ENCODE results near the gene PAK4.
"Not testable (repeated sequence)": the region's sequence is repeated elsewhere in the genome, so short reads cannot be mapped to it uniquely, and the experiment has no call there.

Gene PAK4

DNA sequence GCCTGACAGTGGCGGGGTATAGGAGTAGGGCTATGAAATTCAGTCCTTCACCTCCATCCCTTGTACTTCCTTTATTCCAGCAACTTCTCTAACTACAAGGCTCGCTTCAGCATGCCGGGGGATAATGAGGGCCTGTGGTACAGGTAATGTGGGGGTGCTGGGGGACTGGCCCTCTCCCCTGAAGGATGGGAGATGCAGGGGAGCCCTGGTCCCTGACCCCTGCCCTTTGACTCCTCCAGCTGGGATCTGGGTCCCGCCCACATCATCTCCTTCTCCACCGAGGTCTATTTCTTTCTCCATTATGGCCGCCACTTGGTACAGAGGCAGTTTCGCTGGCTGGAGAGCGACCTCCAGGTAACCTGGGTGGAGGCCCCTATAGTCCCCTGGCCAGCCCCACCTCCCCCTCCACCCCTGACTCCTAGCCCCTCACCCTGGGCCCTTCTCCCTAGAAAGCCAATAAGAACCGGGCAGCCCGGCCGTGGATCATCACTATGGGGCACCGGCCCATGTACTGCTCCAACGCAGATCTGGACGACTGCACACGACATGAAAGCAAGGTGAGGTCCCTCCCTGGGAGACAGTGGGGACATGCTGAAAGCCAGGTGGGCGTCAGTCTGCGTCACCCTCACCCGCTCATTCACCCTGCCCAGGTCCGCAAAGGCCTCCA, 25.0 kb upstream of the PAK4 start:
- no peak for DNase-seq

DNA sequence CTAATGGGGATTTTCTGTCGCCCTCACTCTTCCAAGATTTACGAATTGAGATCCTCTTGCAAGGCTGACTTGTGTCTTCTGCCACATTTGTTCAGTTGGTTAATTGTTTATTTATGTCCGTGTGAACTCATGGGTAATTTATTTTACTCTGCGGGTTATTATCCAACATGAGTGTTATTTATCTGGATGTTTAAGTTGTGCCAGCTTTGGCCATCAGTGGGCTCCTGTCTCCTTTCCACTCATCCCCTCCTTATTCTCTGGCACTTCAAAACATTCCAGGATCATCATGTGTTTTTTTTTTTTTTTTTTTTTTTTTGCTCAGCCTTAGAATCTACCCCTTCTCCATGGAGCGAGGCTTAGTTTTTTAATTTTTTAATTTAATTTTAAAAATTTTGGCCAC, 22.4 kb upstream of the PAK4 start:
- no peak for DNase-seq

DNA sequence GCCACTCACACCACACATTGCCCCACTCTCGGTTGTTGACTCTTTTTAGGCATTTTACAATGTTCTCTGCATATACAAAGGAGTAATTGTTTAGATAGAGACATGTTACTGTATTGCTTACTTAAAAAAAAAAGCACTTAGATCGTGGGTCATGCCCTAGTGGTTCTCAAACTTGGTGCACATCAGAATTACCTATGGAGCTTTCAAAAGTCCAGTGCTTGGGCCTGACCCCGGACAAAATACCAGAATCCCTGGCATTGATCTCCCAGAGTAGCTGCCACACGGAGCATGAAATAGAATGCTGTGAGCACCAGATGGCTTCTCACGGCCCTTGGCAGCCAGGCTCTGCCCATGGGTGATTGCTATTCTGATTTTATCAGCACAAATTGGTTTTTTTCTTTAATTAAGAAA, 21.4 kb upstream of the PAK4 start:
- no peak for DNase-seq

DNA sequence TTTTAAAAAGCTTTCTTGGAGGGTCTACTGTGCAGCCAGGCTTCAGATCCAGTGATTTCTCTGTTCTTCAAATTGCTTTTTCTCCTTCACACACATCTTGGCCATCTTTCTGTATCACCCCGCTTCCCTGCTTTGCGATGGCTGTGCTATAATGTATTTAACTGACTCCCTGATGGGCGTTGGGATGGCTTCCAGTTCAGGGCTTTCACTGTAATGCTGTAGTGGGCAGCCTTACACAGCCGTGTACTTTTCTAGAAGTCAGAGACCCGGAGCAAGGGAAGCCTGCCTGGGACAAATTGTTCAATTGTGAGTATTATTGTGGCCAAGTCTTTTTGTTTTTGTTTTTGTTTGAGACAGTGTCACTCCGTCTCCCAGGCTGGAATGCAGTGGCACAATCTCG, 19.4 kb upstream of the PAK4 start:
- no peak for DNase-seq

GRCh38 chr19:39109641-39110040, 15.9 kb upstream of the PAK4 start:
- DNase-seq = no peak

DNA sequence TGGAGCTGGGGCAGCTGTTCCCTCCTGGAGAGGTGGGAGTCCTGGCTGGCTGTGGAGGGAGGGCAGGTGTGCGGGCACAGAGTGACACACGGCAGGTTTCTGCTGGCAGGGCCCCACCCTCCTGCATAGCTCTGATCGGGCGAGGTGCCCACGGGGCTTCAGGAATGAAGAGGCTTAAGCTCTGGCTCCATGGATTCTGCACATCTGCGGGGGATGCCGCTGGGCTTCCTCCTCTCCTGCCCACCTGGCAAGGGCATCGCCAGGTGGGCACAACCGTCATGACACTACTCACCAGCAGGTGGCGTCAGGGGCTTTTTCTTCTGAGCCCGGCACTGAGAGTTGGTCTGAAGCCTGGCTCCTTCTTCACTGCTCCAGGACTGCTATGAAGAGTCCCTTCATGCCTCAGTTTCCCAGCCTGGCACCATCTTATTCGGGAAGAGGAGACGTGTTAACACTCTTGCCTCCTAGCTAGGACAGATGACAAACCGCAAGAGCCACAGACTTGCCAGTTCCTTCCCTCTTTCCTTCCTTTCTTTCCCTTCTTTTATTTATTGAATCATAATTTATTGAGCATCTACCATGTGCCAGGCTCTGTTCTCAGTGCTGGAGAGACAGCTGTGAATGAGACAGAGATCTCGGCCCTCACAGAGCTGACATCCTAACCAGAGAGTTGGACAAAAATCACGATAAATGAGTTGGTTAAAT, 15.2 kb upstream of the PAK4 start:
- peak; percentile 76 for DNase-seq

DNA sequence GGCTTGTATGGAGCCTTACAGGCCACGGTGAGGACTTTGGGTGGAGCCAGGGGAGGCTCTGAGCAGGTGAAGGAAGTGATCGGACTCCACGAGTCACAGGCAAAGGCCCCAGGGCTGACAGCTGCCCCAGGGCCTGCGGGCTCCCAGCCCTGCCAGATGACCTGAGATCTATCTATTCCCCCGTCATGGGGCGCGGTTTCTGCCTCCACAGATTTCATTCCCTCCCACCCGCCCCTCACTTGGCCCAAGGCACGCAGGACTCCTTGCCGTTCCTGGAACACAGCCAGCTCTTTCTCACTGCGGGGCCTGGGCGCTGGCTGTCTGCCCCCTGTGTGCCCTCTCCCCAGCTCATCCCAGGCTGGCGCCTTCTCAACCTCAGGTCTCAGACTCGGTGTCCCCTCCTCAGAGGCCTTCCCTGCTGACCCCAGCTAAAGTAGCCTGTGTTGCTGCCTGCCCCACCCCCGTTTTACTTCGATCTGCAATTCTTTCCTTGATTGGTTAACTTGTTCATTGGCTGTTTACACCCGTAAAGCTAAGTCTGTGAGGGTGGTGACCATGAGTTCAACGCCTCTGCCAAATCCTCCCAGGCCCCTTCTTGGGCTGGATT, 13.9 kb upstream of the PAK4 start:
- DNase-seq = no peak

- DNase-seq = no peak
Measured at GRCh38 chr19:39112338-39112890, 13.2 kb upstream of the PAK4 start.

- DNase-seq = no peak
Measured at GRCh38 chr19:39113199-39113598, 12.4 kb upstream of the PAK4 start.

DNA sequence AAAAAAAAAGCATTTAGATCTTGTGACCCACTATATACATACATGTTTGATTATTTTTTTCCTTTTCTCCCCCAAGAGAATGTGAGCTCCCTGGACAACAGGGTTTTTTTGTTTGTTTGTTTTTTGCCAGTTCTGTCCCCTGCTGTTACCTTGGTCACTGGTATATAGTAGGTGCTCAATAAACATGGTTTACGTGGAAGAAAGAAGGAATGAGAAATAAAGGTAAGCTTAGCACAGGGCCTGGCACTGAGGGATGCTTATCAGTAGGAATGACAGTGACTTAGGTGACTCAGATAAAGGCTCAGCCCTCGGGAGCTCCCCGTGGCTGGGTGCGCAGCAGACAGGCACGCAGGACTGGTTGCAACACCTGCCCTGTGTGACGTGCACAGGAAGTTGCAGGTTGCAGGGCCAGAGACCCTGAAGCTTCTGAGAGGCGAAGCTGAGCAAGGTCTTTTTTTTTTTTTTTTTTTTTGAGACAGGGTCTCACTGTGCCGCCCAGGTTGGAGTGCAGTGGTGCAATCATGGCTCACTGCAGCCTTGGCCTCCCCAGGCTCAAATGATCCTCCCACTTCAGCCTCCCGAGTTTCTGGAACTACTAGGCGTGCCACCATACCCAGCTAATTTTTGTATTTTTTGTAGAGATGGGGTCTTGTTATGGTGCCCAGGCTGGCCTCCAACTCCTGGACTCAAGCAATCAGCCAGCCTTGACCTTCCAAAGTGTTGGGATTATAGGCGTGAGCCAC, 10.3 kb upstream of the PAK4 start:
- no peak for DNase-seq

DNA sequence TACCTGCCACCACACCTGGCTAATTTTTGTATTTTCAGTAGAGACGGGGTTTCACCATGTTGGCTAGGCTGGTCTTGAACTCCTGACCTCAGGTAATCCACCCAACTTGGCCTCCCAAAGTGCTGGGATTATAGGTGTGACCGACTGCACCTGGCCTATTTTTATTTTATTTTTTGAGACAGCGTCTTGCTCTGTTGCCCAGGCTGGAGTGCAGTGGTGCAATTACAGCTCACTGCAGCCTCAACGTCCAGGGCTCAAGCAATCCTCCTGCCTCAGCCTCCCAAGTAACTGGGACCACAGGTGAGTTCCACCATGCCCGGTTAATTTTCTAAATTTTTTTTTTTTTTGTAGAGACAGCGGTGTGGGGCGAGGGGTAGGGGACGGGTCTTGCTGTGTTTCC, 8.6 kb upstream of the PAK4 start:
- not testable (repeated sequence) for DNase-seq

DNA sequence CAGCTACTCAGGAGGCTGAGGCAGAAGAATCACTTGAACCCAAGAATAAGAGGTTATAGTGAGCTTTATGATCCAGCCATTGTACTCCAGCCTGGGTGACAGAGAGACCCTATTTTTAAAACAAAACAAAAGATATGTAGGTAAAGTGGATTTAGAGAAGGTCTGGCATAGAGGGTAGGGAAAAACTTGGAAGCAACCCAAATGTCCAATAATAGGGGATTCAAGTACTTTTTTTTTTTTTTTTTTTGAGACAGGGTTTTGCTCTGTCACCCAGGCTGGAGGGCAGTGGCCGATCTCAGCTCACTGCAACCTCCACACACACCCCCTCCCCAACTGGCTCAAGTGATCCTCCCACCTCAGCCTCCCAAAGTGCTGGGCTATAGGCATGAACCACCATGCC, 5.8 kb upstream of the PAK4 start:
- DNase-seq = no peak

DNA sequence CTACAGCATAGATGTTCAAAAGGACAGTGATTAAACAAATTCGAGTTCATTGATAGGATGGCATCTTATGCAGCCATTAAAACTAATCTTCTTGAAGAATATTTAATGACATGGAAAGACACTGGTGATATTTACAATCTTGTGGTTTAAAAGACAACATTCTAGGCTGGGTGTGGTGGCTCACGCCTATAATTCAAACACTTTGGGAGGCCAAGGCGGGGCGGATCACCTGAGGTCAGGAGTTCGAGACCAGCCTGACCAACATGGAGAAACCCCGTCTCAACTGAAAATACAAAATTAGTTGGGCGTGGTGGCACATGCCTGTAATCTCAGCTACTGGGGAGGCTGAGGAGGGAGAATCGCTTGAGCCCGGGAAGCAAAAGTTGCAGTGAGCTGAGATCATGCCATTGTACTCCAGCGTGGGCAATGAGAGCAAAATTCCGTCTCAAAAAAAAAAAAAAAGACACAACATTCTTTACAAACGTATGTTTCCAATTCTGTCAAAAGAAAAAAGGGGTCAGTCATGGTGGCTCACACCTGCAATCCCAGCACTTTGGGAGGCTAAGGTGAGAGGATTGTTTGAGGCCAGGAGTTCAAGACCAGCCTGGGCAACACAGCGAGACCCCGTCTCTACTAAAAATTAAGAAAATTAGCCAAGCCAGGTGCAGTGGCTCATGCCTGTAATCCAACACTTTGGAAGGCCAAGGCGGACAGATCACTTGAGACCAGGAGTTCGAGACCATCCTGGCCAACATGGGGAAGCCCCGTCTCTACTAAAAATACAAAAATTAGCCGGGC, 2.5 kb upstream of the PAK4 start:
- no peak for DNase-seq

DNA sequence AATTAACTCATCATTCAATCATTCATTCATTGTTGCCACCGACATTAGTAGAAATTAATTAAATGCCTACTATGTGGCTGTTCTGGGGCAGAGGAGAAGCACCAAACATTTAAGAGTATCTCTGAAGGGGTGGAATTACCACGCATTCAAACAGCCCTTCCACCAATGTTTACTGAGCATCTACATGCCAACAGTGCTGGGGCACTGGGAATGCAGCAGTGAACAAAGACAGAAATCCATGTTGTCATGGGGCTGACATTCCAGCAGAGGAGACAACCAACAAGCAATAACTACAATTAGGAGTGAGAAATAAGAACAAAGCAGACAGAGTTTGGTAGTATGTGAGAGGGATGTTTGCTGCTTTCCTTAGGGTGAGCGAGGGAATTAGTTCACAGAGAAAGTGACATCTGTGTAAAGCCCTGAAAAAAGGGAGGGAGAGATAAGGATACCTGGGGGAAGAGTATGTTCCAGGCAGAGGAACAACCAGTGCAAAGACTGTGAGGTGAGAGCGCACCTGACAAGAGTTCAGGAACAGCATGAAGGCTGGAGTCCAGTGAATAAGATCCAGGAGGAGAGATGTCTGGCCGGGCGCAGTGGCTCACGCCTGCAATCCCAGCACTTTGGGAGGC, 1.3 kb upstream of the PAK4 start:
- no peak for DNase-seq

- DNase-seq = no peak
Measured at GRCh38 chr19:39125199-39125553, 410 bp upstream of the PAK4 start.

DNA sequence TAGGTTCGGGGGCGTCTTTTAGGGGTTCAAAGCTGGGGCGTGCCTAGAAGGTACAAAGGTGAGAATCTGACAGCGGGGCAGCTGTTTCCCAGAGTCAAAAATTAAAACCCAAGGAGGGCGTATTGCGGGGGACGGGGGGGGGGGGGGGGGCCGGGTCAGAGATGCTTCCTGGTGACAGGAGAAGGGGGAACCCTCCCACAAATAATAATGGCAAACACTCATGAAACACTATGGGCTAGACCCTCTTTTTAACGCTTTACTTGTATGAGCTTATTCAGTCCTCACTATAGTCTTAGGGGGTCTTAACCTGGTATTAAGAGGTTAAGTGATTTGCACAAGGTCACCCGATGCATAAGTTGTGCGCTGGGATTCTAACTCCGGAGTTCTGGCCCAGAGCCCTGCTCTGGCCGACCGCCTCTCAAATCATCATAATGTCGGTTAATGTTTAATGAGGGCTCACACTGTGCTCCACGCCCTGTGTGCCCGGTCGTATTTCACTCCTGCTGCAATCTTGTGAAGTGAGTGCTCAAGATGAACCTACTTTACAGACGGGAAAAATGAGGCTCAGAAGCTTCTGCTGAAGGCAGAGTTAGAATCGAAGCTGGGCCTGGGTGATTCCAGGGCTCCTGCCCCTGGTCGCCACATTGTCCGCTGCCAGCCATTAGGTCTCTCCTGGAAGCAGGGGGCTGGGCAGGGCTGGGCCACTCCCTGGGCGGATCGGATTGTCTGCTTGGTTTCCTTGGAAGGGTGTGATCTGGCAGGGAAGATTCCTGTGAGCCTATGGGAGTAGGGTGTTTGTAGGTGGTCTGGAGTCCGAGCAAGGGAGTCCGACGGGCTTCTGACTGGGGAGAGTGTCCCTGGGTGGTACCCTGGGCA, 964 bp downstream of the PAK4 start:
- DNase-seq = no peak

DNA sequence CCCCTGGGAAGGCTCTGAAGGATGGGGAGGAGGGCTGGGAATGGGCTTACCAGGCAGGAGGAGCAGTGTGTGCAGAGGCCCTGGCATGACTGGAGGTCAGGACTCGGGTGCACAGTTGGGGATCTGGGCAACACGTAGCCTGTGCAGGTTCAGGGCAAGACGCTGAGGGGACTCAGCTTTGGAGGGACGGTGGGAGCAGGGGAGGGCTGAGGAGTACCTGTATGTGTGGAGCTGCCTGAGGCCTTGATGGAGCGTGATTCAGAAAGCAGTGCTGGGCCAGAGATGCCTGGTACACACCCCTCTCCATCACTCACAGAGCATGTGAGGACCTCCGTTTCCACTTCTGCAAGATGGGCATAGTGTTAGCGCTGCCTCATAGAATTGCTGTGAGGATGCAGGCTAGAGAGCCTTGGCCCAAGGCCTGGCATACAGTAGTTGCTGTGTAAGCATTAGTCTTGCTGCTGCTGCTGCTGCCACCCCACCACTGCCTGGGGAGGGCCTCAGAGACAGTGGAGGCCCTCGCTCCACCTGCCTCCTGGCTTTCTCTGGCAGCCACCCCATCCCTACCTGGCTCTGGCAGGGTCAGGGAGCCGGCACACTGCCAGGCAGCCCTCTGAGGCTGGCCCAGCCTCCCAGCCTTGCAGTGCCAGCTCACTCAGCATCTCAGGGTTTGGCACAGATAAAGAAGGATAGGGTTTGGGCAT, 2.4 kb downstream of the PAK4 start:
- DNase-seq = no peak

GRCh38 chr19:39128516-39129079, 3.0 kb downstream of the PAK4 start:
- DNase-seq = no peak

DNA sequence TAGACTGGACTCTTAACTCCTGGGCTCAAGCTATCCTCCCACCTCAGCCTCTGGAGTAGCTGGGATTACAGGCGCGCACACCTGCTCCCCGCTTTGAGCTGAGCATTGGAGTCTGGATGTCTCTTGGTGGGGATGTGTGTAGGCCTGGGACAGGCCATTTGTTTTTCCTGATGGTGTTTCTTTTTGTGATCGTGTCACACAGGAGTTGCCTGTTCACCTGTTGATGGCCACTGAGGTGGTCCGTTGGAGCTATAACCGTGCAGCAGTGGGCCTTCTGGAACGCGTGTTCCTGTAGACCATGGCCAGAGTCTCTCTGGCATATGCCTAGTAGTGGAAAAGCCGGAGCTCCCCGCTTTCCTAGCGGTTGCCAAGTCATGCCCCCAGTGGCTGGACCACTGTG, 3.5 kb downstream of the PAK4 start:
- DNase-seq = no peak
